ENCODE results near the gene AGO4. TPM values are rescaled to one million over a fixed set of nuclear protein-coding genes. Genes with fewer than 3 reads are reported as not detected.

The AGO4 gene
- total and polyA plus RNA-seq, 2 of the 8 experiments (the other 6 are each of a cell fraction or from before 2014, with no cell fraction given), result 5.5 to 7.7 TPM

- Histone ChIP-seq H3K4me1 (replicated peaks in 1 of 4; ENCODE audit: control insufficient read depth in 3 of 4, insufficient read depth in 4 of 4, low read length in 3 of 4) (no peaks in the 10 kb centered on the region), H3K56ac (replicated peaks; ENCODE audit: insufficient read length, low read depth, low read length) (no peak overlapping the region), H2BK15ac (ENCODE audit: low read length) (no peak overlapping the region), H2BK12ac (ENCODE audit: low read depth, low read length) (no peak overlapping the region), H4K91ac (replicated peaks; ENCODE audit: insufficient read length, low read length) (no peak overlapping the region), H3K23ac (ENCODE audit: insufficient read length) (no peak overlapping the region), H3K27me3 (replicated peaks in 1 of 4; ENCODE audit: control insufficient read depth in 3 of 4, extremely low read depth in 1 of 4, insufficient read depth in 3 of 4, low read length in 3 of 4) (no peaks in the 10 kb centered on the region), H3K79me1 (ENCODE audit: low read depth, low read length) (no peaks in the 10 kb centered on the region; the same call in 1 of the 2 replicates), H3K4me2 (ENCODE audit: insufficient read depth in 1 of 2, low read depth in 2 of 2, low read length in 2 of 2) (no peak overlapping the region), H4K8ac (ENCODE audit: extremely low read depth, insufficient read depth, low read length) (no peak overlapping the region), H3K79me2 (ENCODE audit: control insufficient read depth in 1 of 2, insufficient read depth in 2 of 2, low read length in 2 of 2) (peaks cover 2 to 22% of the 10 kb centered on the region in 2 experiments; a peak in 3 of 4 replicates), H3K27ac (ENCODE audit: low read depth, low read length) (no peak overlapping the region), H3K14ac (ENCODE audit: insufficient read length) (no peak overlapping the region), H3K4me3 (ENCODE audit: extremely low read depth in 1 of 4, insufficient read depth in 2 of 4, low read depth in 3 of 4, low read length in 4 of 4) (no peak overlapping the region), H4K20me1 (replicated peaks in 1 of 2; ENCODE audit: control insufficient read depth in 1 of 2, insufficient read depth in 2 of 2, low read length in 2 of 2) (peaks cover 0 to 7% of the 10 kb centered on the region in 2 experiments), H4K5ac (ENCODE audit: insufficient read length, low read depth, low read length) (no peak overlapping the region), H2AK5ac (ENCODE audit: low read depth, low read length) (no peak overlapping the region), H2BK5ac (ENCODE audit: low read depth, low read length) (no peak overlapping the region), H3K9ac (replicated peaks in 1 of 4; ENCODE audit: extremely low read depth in 1 of 4, low read depth in 3 of 4, low read length in 3 of 4) (no peak overlapping the region), H3K23me2 (ENCODE audit: low read depth, low read length) (no peaks in the 10 kb centered on the region), H3K9me3 (ENCODE audit: insufficient read depth in 2 of 2, low read depth in 1 of 2, low read length in 1 of 2) (no peaks in the 10 kb centered on the region), H2BK120ac (replicated peaks; ENCODE audit: low read depth, low read length) (no peak overlapping the region), H3K4ac (replicated peaks; ENCODE audit: insufficient read length, low read depth, low read length) (no peak overlapping the region), H3K36me3 (ENCODE audit: control insufficient read depth in 2 of 4, insufficient read depth in 4 of 4, low read length in 3 of 4) (peaks cover 7 to 64% (median 33%) of the 10 kb centered on the region in 4 experiments), H2AFZ (ENCODE audit: low read length) (no peak overlapping the region), H2BK20ac (ENCODE audit: low read length) (no peak overlapping the region), H3K18ac (ENCODE audit: extremely low read depth, low read length) (no peak overlapping the region)
- FAIRE-seq, result no peak
- no peak for TF ChIP-seq SIX5 (IDR thresholded peaks at IDR 0.05; ENCODE audit: low read depth, low read length)
- no peak for TF ChIP-seq CEBPB (IDR thresholded peaks at IDR 0.05; ENCODE audit: low read depth, low read length)
- TF ChIP-seq CHD1 (IDR thresholded peaks at IDR 0.05; ENCODE audit: low read depth, low read length), result no peak
- no peak for TF ChIP-seq YY1 (IDR thresholded peaks at IDR 0.05; ENCODE audit: low read depth, low read length)
- no peak for TF ChIP-seq HDAC2 (IDR thresholded peaks at IDR 0.05; ENCODE audit: borderline replicate concordance in 1 of 2, low read depth in 2 of 2, low read length in 2 of 2)
- no peak for TF ChIP-seq E2F6 (IDR thresholded peaks at IDR 0.05)
- no peak for TF ChIP-seq SAP30 (IDR thresholded peaks at IDR 0.05; ENCODE audit: insufficient read depth, insufficient replicate concordance, low read length)
- no peak for TF ChIP-seq SIN3A (conservative IDR thresholded peaks at IDR 0.05 in 1 of 2, IDR thresholded peaks at IDR 0.05 in 1 of 2; ENCODE audit: low read depth in 1 of 2, low read length in 2 of 2)
- no peak for TF ChIP-seq POU5F1 (IDR thresholded peaks at IDR 0.05; ENCODE audit: low read depth, low read length)
- TF ChIP-seq FOSL1 (IDR thresholded peaks at IDR 0.05; ENCODE audit: insufficient read depth, low read depth, low read length), result no peak
- TF ChIP-seq USF2 (IDR thresholded peaks at IDR 0.05; ENCODE audit: low read length), result no peak
- TF ChIP-seq SP2 (IDR thresholded peaks at IDR 0.05; ENCODE audit: low read length), result no peak
- POLR2A ChIA-PET (ENCODE audit: partially characterized antibody), result no interaction called here
- WGBS, 2 experiments (ENCODE audit: extremely low coverage in 1 of 2, insufficient coverage in 1 of 2, insufficient read length in 1 of 2, insufficient replicate concordance in 2 of 2, low coverage in 1 of 2, low lambda C conversion rate in 2 of 2, missing lambda C conversion rate in 1 of 2), result 62% methylated on average over 2 of the region's 2 CpGs; no CpG with 5 or more reads in 1 of the 2 experiments
- CTCF ChIA-PET (ENCODE audit: partially characterized antibody), result interaction anchor here (1.0 kb wide), 1 partner anchor 35 kb away, joined by 3 read pairs; no protein-coding TSS in a partner anchor
- no peak for DNase-seq (ENCODE audit: low read depth in 1 of 2, low spot score in 2 of 2)
Observed at GRCh38 chr1:35762141-35762540, 45.7 kb upstream of the AGO4 start.

All from H1 (cell line).